Measurements from ENCODE around the gene CNTF. TPM values are rescaled to one million over a fixed set of nuclear protein-coding genes. Genes with fewer than 3 reads are reported as not detected.

The CNTF gene
- total RNA-seq, 1 donor, result 2.2 TPM

DNA sequence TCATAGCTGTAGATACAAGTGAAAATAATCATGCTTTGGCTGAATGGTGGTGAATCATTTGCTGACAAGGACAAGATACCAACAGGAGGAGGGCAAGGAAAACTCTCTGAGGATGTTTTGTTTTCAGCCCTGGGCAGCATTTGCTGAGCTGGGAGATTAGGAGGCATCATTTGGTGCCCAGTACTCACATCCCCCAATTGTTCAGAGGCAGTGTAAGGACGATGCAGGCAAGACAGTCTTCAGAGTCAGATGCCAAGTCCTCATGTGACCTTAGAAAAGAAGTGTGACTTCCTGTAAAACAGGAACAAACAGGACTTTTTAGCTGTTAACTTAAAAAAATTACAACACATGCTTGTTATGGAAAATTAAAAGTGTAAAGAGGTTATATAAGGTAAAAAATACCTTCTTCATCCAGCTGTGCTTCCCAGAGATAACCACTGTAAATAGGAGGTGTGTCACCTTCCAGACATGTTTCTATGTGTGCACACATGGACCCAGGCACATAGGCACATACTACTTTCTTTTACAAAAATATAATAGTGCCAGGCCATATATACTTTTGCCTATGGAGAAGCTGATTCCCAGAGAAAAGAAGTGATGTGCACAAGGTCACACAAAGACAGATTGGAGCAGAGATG is 18.0 kb downstream of the CNTF start:
- no peak for TF ChIP-seq CTCF (IDR thresholded peaks at IDR 0.05; ENCODE audit: insufficient read depth, low read depth, low read length)
- no peak for DNase-seq (ENCODE audit: low read depth)
- H3K4me3 ChIP-seq (ENCODE audit: low read depth, low read length), result no peak overlapping the region

- H3K4me3 ChIP-seq (ENCODE audit: low read depth, low read length), result no peak overlapping the region
- no peak for TF ChIP-seq CTCF (IDR thresholded peaks at IDR 0.05; ENCODE audit: insufficient read depth, low read depth, low read length)
- no peak for DNase-seq (ENCODE audit: low read depth)
Observed at GRCh38 chr11:58641341-58641740, 18.9 kb downstream of the CNTF start.

DNA sequence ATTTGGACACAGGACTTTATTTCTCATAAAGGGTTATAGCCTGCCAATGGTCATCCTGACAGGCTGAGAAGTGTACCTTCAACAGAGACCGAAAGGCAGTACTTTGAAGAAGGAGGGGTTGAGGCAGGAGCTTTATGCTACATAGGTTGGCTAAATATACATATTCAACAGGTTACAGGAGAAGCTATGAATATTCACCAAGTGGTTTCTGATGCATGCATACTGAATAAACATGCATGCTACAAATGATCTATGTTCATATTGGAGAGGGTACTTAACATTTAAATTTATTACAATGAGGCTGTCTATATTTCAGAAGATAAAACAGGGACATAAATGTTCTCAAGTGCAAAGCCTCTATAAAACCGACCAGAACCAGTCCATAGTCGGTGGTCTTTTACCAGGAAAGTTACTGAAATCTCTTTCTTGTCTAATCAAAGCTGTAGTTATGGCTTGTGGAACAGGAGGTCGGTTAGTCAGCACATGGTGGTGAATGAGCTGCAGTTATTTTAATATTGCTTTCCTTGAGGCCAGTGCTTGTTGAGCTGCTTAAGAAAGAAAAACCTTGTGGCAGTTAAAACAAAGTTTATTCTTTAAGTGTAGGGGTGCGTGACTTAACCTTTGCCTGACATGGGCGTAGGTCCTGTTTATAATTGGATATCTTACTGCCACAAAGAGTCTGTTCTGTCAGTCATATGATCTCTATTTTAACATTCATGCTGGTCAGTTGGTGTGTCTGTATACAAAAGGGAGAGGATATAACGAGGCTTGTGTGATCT is 19.5 kb downstream of the CNTF start:
- DNase-seq (ENCODE audit: low read depth), result no peak
- H3K4me3 ChIP-seq (ENCODE audit: low read depth, low read length), result no peak overlapping the region
- no peak for TF ChIP-seq CTCF (IDR thresholded peaks at IDR 0.05; ENCODE audit: insufficient read depth, low read depth, low read length)

- TF ChIP-seq CTCF (IDR thresholded peaks at IDR 0.05; ENCODE audit: insufficient read depth, low read depth, low read length), result no peak
- no peak overlapping the region for H3K4me3 ChIP-seq (ENCODE audit: low read depth, low read length)
- no peak for DNase-seq (ENCODE audit: low read depth)
Observed at GRCh38 chr11:58645854-58646253, 23.4 kb downstream of the CNTF start.

DNA sequence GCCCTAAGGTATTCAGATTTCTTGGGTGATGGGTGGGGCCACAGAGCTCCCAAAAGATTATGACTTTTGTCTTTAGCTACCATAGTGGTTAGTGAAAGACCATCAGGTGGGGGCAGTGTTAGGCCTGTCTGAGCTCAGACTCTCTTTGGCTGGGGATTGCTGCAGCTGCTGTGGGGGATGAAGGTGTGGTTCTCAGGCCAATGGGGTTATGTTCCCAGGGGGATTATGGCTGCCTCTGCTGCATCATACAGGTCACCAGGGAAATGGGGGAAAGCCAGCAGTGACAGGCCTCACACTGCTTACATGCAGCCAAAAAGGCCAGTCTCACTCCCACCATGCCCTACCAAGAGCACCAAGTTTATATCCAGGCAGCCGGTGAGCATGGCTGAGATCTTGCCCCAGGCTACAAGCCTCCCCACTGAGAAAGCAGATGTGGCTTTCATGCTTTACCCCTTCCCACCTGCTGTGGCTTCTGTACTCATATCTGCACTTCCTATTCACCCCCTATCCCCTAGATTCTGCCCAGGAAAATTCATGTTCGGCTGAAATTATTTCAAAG is 24.8 kb downstream of the CNTF start:
- no peak overlapping the region for H3K4me3 ChIP-seq (ENCODE audit: low read depth, low read length)
- no peak for TF ChIP-seq CTCF (IDR thresholded peaks at IDR 0.05; ENCODE audit: insufficient read depth, low read depth, low read length)
- DNase-seq (ENCODE audit: low read depth), result no peak

DNA sequence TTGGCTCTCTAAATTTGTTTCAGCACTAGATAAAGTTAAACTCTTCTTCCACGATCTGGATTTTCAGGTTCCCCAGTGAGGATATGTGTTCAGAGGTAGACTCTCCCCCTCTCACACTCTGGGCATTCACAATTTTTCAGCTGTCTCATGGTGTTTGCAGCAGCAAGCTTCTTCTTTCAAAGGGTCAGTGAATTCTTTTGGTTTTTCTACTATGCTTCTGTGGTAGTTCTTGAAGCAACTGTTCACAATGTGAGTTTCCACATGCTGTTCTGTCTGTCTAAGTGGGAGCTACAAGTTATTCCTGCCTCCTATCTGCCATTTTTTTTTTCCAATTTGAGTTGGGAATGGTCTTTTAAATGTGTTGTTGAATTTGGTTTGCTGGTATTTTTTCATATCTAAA is 25.4 kb downstream of the CNTF start:
- H3K4me3 ChIP-seq (ENCODE audit: low read depth, low read length), result no peak overlapping the region
- no peak for TF ChIP-seq CTCF (IDR thresholded peaks at IDR 0.05; ENCODE audit: insufficient read depth, low read depth, low read length)
- no peak for DNase-seq (ENCODE audit: low read depth)

Measured in fibroblast of villous mesenchyme (primary cell).